H9 (cell line): ENCODE measurements around the gene FAM53B. TPM values are rescaled to one million over a fixed set of nuclear protein-coding genes. Genes with fewer than 3 reads are reported as not detected.

Experiments used
- DNase-seq: peaks from one replicate; pipeline ENCODE4 v3.0.0-alpha.2; 2017
- H2AFZ ChIP-seq: one replicate; pipeline ENCODE4 v1.6.1; 2013; ENCODE audit warnings: mild to moderate bottlenecking, low read length, control low read depth, moderate library complexity
- H2AK5ac ChIP-seq: 2 replicates; pipeline ENCODE4 v1.6.1; 2013; ENCODE audit warnings: low read length, control low read depth, mixed read lengths; ENCODE audit not compliant: insufficient read length
- H2BK120ac ChIP-seq: one replicate; pipeline ENCODE4 v1.6.1; 2013; ENCODE audit warnings: low read depth, mild to moderate bottlenecking, low read length, control low read depth, inconsistent platforms; ENCODE audit not compliant: poor library complexity, severe bottlenecking
- H2BK12ac ChIP-seq: 2 replicates; pipeline ENCODE4 v1.6.1; 2013; ENCODE audit warnings: low read length, control low read depth, mixed read lengths, low read depth; ENCODE audit not compliant: insufficient read length
- H2BK15ac ChIP-seq: 2 replicates; pipeline ENCODE4 v1.6.1; 2013; ENCODE audit warnings: low read depth, low read length, control low read depth
- H2BK20ac ChIP-seq: one replicate; pipeline ENCODE4 v1.6.1; 2013; ENCODE audit warnings: low read depth, mild to moderate bottlenecking, low read length, control low read depth, inconsistent platforms; ENCODE audit not compliant: poor library complexity, severe bottlenecking
- H2BK5ac ChIP-seq: 2 replicates; pipeline ENCODE4 v1.6.1; 2013; ENCODE audit warnings: low read length, control low read depth, mixed read lengths; ENCODE audit not compliant: insufficient read length
- H3K14ac ChIP-seq: 2 replicates; pipeline ENCODE4 v1.6.1; 2013; ENCODE audit warnings: low read length, control low read depth; ENCODE audit not compliant: insufficient read depth
- H3K18ac ChIP-seq: 2 replicates; pipeline ENCODE4 v1.6.1; 2013; ENCODE audit warnings: low read depth, mild to moderate bottlenecking, mixed read lengths, low read length, control low read depth; ENCODE audit not compliant: insufficient read length
- H3K23ac ChIP-seq: 2 replicates; pipeline ENCODE4 v1.6.1; 2013; ENCODE audit warnings: low read length, control low read depth, mixed read lengths, low read depth; ENCODE audit not compliant: insufficient read length
- H3K23me2 ChIP-seq: 2 replicates; pipeline ENCODE4 v1.6.1; 2013; ENCODE audit warnings: low read depth, mild to moderate bottlenecking, mixed read lengths, low read length, control low read depth; ENCODE audit not compliant: insufficient read length, poor library complexity, severe bottlenecking
- H3K27ac ChIP-seq: 2 replicates; pipeline ENCODE4 v1.5.1; 2013; ENCODE audit warnings: low read length, control low read depth, mixed read lengths, low read depth; ENCODE audit not compliant: insufficient read length
- H3K27me3 ChIP-seq: 2 replicates; pipeline ENCODE4 v1.6.1; 2013; ENCODE audit warnings: low read length, control low read depth, inconsistent platforms; ENCODE audit not compliant: insufficient read depth
- H3K4ac ChIP-seq: 2 replicates; pipeline ENCODE4 v1.6.1; 2013; ENCODE audit warnings: low read depth, mild to moderate bottlenecking, control low read depth, inconsistent platforms, low read length, moderate library complexity
- H3K4me1 ChIP-seq: 2 replicates; pipeline ENCODE4 v1.6.1; 2013; ENCODE audit warnings: low read length, control low read depth, inconsistent platforms; ENCODE audit not compliant: insufficient read depth
- H3K4me2 ChIP-seq: 2 replicates; pipeline ENCODE4 v1.6.1; 2013; ENCODE audit warnings: low read length, control low read depth, mixed read lengths; ENCODE audit not compliant: insufficient read length, insufficient read depth
- H3K56ac ChIP-seq: 2 replicates; pipeline ENCODE4 v1.6.1; 2013; ENCODE audit warnings: low read depth, mild to moderate bottlenecking, mixed read lengths, low read length, control low read depth; ENCODE audit not compliant: insufficient read length
- H3K79me1 ChIP-seq: 2 replicates; pipeline ENCODE4 v1.6.1; 2013; ENCODE audit warnings: low read depth, mild to moderate bottlenecking, moderate library complexity, low read length, control low read depth, inconsistent platforms; ENCODE audit not compliant: insufficient read depth, poor library complexity, severe bottlenecking
- H3K79me2 ChIP-seq: 2 replicates; pipeline ENCODE4 v1.6.1; 2013; ENCODE audit warnings: low read length, control low read depth, inconsistent platforms; ENCODE audit not compliant: insufficient read depth
- H3K9ac ChIP-seq: 2 replicates; pipeline ENCODE4 v1.6.1; 2013; ENCODE audit warnings: low read length, control low read depth, mixed read lengths; ENCODE audit not compliant: insufficient read length; ENCODE audit errors: extremely low read depth
- H3K9me3 ChIP-seq: one replicate; pipeline ENCODE4 v1.6.1; 2013; ENCODE audit warnings: low read depth, low read length, inconsistent platforms; ENCODE audit not compliant: control insufficient read depth
- H3T11ph ChIP-seq: one replicate; pipeline ENCODE4 v1.6.1; 2013; ENCODE audit warnings: mild to moderate bottlenecking, low read length, control low read depth, inconsistent platforms
- H4K20me1 ChIP-seq: one replicate; pipeline ENCODE4 v1.6.1; 2013; ENCODE audit not compliant: control insufficient read depth, insufficient read length, insufficient read depth
- H4K5ac ChIP-seq: 2 replicates; pipeline ENCODE4 v1.6.1; 2013; ENCODE audit warnings: low read depth, mild to moderate bottlenecking, mixed read lengths, low read length, control low read depth; ENCODE audit not compliant: insufficient read length
- H4K8ac ChIP-seq: replicated peaks from 2 replicates; pipeline ENCODE4 v1.6.1; 2013; ENCODE audit warnings: low read length, control low read depth, mixed read lengths, low read depth; ENCODE audit not compliant: insufficient read length
- H4K91ac ChIP-seq: 2 replicates; pipeline ENCODE4 v1.6.1; 2013; ENCODE audit warnings: low read depth, mild to moderate bottlenecking, moderate library complexity, mixed read lengths, low read length, control low read depth; ENCODE audit not compliant: insufficient read length
- H3K27ac Mint-ChIP-seq, 3 experiments: 2 replicates in 2 of 3; 3 replicates in 1 of 3; pipeline ENCODE4 v1.8.0; 2020 to 2021; ENCODE audit warnings: mixed read lengths in 3 of 3, mild to moderate bottlenecking in 1 of 3, moderate library complexity in 1 of 3
- H3K27me3 Mint-ChIP-seq: 2 replicates; pipeline ENCODE4 v1.8.0; 2021; ENCODE audit warnings: low read depth, mild to moderate bottlenecking, moderate library complexity, mixed read lengths
- H3K36me3 Mint-ChIP-seq, 3 experiments: 2 replicates in 2 of 3; 3 replicates in 1 of 3; pipeline ENCODE4 v1.8.0; 2020 to 2021; ENCODE audit warnings: low read depth in 3 of 3, mixed read lengths in 3 of 3; ENCODE audit not compliant: insufficient read depth in 1 of 3
- H3K4me1 Mint-ChIP-seq, 2 experiments: 2 replicates each; pipeline ENCODE4 v1.8.0; 2020; ENCODE audit warnings: mixed read lengths in 2 of 2
- H3K4me3 Mint-ChIP-seq, 2 experiments: 2 replicates in 1 of 2; 3 replicates in 1 of 2; pipeline ENCODE4 v1.8.0; 2020 to 2021; ENCODE audit warnings: mild to moderate bottlenecking in 2 of 2, mixed read lengths in 2 of 2, moderate library complexity in 1 of 2
- H3K9me3 Mint-ChIP-seq, 2 experiments: 2 replicates in 1 of 2; 3 replicates in 1 of 2; pipeline ENCODE4 v1.8.0; 2020; ENCODE audit warnings: mild to moderate bottlenecking in 2 of 2, mixed read lengths in 2 of 2, moderate library complexity in 1 of 2
- CTCF ChIP-seq: fragments of 200-600 bp; sonication (generic); conservative IDR thresholded peaks from 3 replicates; pipeline ENCODE4 v1.8.0; 2021; ENCODE audit warnings: antibody characterized with exemption, mild to moderate bottlenecking
- WGBS: extraction: QIAGEN DNeasy Blood & Tissue Kit; methylation state at CpG from one replicate; pipeline ENCODE4 v1.1.7; 2013; ENCODE audit warnings: missing lambda C conversion rate, low lambda C conversion rate, mixed read lengths; ENCODE audit not compliant: insufficient read length; ENCODE audit errors: extremely low coverage; 5-methylcytosine and 5-hydroxymethylcytosine counted together
- total RNA-seq: library from RNA; stranded (reverse); gene quantifications from 2 replicates; pipeline ENCODE4 v1.2.1, GENCODE V29; 2021

The FAM53B gene
- total RNA-seq, 1 experiment from 2014 or later: 11.5 TPM

GRCh38 chr10:124647421-124648130 is 96.6 kb downstream of the FAM53B start:
- H3K9me3 Mint-ChIP-seq: no peaks in the 10 kb centered on the region
- peaks cover 2% of the 10 kb centered on the region for H4K20me1 ChIP-seq
- H3K4ac ChIP-seq: no peak overlapping the region
- no peaks in the 10 kb centered on the region for H3K79me1 ChIP-seq
- H2BK120ac ChIP-seq: no peak overlapping the region
- H3K56ac ChIP-seq: no peak overlapping the region
- H3K14ac ChIP-seq: no peak overlapping the region; the same call in 1 of the 2 replicates
- H3K4me1 ChIP-seq: peaks cover 6% of the 10 kb centered on the region; the same call in 1 of the 2 replicates
- 0 out of 7 replicates have a peak, but pooled peaks cover 0 to 2% (median 0%) of the 10 kb centered on the region in 3 experiments for H3K36me3 Mint-ChIP-seq
- no peak overlapping the region for H2AK5ac ChIP-seq
- no peak overlapping the region for H3T11ph ChIP-seq
- no peak overlapping the region for H3K4me2 ChIP-seq
- DNase-seq: no peak
- no peaks in the 10 kb centered on the region for H3K9me3 ChIP-seq
- peaks cover 26 to 47% of the 10 kb centered on the region in 2 experiments for H3K4me1 Mint-ChIP-seq
- H2BK5ac ChIP-seq: no peak overlapping the region
- H3K27me3 ChIP-seq: no peaks in the 10 kb centered on the region
- no peak overlapping the region for H3K18ac ChIP-seq
- no peak overlapping the region for H2AFZ ChIP-seq
- no peak overlapping the region for H4K5ac ChIP-seq
- peak overlapping the region in 2 of 3 experiments; percentile 77 to 83; a peak in 3 of 7 replicates for H3K27ac Mint-ChIP-seq
- WGBS: no CpG with 5 or more reads among the region's 9 CpGs
- H3K27ac ChIP-seq: no peak overlapping the region
- no peak overlapping the region for H4K91ac ChIP-seq
- no peak; the same call in 2 of the 3 replicates for TF ChIP-seq CTCF
- no peak overlapping the region for H2BK12ac ChIP-seq
- H3K23ac ChIP-seq: no peak overlapping the region
- no peak overlapping the region for H4K8ac ChIP-seq
- no peaks in the 10 kb centered on the region for H3K27me3 Mint-ChIP-seq
- no peak overlapping the region for H2BK20ac ChIP-seq
- no peak overlapping the region for H3K9ac ChIP-seq
- H3K4me3 Mint-ChIP-seq: no peak overlapping the region
- no peaks in the 10 kb centered on the region for H3K79me2 ChIP-seq
- H3K23me2 ChIP-seq: no peaks in the 10 kb centered on the region
- H2BK15ac ChIP-seq: no peak overlapping the region
